GM21447 (cell line): ENCODE data around the gene CKAP4.

Experiments
- ATAC-seq: cut with Tn5 transposase; IDR thresholded peaks from one replicate; pipeline ENCODE4 v1.9.1; 2021; ENCODE audit not compliant: unreplicated experiment

The CKAP4 gene

DNA sequence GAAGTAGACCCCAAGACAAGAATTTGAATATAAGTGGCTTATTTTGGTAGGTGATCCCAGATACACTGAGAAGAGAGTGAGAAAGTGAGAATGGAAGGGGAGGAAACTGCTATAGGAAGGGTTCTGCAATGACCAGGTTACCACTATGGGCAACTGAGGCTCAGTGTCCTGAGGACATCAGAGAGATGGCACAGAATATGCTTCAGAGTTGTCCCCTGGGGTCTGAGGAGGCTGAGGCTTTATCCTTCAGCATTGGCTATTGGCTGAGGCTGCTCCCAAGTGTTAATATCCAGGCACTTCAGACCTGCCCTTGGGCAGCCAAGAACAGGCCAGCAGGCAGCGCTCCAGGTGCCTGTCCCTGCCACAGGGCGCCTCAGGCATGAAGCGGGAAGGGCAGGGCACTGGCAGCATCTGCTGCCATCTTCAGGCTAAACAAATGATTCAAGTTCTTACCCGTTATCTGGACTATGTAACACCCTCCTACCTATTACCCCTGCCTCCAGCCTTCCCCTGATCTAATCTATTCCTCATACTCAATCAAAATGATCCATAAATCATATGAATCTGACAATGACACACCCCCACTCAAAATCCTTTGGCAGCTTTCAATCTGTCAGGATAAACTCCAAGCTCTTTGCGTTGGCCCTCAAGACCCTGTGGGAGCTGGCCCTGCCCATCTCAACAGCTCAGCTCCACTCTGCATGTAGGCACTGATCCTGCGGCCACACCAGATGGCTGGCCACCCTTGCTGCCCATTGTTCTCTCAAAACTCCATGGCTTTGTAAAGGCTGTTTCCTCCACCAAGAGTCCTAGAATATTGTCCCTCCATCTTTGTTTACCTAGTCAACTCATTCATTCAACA is 42.4 kb downstream of the CKAP4 start:
- no peak for ATAC-seq

DNA sequence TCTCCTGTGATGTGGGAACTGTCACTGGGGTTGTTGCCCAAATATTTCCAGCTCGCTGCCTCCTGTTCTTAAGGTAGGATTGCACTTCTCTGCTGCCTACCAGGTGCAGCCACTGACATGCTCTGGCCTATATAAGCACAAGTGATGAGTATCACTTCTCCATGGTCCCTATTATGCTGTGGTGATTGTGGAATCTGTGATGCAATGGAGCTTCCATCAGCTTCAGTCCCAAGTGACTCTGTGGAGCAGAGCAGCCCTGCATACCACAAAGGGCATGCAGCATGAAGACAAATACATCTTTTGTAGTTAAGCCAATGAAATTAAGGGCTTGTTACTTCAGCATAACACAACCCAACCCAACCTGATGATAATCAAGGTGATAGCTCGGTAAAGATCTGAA is 43.5 kb downstream of the CKAP4 start:
- no peak for ATAC-seq

DNA sequence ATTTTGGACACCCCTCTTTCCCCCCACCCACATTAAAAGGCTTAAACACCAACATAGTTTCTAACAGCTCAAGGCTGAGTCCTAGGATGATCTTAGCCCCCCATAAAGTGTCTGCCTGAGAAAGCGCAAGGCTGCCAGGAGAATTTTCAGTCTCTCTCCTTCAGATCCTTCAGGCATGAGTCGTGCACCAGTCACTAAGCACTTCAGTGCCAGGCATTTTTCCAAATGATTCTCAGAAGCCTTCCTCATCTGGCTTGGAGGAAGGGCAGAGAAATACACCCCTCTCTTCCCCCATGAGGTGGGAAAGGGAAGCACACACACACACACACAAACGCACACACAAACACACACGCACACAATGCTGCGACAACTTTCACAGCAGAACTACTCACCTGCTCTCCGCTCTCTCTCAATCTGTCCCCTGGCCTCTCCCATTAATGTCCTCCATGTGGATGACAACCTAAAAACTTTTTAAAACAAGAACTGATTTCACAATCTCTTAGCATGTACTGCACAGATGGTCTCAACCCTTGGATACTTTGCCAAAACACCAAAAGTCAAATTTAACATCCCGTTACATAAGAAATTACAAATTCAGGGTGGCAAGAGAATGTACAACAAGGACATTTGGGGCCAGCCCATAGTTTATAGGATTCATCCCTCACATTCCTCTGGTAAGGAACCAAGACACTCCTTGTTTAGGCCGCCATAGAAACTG is 49.8 kb downstream of the CKAP4 start:
- ATAC-seq, result no peak

DNA sequence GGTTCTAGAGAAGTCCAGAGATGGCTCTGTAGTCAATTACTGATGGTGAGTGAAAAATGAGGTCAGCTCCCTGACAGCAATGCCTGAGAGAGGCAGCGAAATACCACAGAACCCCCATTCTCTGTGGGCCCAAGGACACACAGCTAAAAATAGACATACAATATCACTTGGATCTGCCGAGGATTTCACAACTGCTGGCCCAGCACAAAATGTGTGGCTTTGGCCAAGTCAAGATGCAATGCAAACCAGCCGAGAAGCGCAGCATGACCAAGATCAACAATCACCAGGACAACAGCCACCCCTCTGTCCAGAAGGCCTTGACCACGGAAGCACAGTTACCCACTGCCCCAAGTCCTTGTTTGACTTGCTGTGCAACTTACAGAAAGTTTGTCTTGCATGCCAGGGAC is 52.2 kb downstream of the CKAP4 start:
- no peak for ATAC-seq

DNA sequence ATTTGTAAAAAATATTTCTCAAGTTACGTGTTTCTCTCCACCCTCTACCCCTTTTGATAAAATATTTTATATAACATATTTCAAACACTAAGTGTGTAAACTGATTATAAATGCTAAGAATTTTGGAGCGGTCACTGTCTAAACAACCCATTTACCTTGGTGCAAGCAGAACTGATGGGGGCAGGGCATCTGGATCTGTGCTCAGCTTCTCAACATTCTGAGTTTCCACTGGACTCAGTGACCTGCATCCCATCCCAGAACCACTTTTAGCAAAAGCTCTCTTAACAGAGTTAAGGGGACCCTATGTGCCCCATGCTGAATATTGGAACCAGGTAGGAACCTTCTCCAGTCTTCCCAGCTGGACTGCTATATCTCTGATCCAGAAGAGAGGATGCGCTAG is 53.5 kb downstream of the CKAP4 start:
- no peak for ATAC-seq

DNA sequence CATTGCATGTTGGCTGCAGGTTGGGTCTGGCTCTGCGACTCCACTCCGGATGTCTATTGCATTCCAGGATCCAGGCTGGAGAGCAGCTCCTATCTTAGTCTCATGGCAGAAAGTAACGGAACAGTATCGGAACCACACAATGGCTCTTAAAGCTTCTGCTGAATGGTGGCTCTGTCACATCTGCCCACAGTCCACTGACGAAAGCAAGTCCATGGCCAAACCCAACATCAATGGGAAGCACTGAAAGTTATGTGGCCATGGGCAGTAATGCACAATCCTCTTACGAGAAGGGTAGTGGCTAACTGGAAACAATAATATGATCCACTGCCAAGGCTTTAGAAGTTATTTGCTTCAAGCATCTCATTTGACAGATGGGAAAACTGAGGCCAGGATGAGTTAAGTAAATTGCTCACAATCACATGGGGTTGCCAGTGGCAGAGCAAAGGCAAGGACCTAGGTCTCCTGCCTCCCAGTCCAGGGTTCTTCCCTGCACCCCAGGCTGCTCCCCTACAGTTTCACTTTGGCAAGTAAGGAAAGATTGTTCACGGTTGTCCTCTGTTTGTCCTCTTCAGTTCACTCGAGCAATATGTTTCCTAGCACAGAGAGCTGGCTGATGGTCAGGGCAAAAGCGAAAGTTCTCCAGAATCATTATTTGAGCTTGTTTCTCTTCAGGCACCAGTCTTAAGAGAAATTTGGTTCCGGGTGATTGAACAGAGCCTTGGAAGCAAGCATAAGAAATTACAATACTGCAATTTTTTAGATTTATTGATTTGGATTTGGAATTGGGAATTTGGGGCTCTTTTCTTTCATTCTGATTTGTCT is 54.2 kb downstream of the CKAP4 start:
- ATAC-seq, result no peak

DNA sequence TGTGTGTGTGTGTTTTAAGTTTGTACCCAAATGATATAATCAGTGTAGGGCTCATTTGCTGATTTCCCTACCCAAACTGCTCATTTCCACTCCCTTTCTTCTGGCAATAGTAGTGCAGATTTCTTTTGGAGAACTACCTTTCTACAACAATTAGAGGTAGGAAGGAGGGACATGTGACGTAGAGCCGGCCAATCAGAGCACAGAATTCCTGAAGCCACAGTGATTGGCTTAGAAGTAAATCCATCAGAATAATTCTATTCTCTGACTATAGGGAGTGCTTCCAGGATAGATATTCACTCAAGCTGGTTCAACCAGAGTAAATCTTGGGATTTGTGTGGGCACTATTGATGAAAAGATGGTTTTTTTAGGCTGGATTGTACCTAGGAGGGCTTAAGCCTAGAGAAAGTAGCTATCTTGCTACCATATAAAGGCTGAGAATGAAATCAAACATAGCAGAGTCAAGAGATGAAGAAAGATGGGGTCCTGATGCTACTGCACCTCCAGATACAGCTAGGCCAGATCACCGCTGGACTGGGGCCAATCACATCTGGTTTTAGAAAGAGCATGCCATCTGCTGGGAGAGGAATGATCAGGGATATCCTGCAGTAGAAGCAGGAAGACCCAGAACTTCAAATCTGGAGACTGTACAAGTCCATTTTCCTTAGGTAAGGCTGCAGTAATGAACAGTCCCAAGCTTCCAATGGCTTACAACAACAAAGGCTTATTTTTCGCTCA is 55.0 kb downstream of the CKAP4 start:
- no peak for ATAC-seq

DNA sequence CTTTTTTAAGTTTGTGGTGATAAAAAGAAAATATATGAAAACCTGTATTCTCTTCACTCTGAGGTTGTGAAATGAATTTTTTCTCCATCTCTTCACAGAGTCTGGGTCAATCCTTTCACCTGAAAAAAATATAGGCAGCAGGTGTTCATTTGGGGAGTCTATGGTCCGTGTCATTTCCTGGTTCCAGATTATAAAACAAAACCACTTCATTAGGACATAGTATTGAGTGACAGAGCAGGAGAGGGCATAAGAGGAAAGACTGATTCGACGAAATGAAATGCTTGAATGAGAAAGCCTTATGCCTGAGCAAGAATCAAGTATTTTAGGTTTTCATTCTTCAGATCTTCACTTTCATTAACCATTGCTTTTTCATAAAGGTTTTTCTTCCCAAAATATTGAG is 57.2 kb downstream of the CKAP4 start:
- no peak for ATAC-seq

DNA sequence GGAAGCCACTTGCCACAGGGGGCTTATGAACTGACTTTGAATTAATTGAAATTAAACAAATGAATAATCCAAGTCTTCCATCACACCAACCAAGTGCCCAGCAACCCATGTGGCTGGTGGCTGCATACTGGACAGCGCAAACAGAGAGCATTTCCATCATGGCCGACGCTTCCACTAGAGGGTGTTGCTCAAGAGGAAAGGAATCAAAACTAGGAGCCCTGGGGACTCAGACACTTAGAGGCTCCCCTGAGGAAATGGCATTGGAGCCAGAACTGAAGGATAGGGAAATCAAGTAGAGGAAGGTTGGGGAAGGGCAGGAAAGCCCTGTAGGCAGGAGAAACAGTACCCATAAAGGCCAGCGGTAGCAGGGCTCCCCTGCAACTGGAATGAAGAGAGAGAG is 58.5 kb downstream of the CKAP4 start:
- ATAC-seq, result no peak

DNA sequence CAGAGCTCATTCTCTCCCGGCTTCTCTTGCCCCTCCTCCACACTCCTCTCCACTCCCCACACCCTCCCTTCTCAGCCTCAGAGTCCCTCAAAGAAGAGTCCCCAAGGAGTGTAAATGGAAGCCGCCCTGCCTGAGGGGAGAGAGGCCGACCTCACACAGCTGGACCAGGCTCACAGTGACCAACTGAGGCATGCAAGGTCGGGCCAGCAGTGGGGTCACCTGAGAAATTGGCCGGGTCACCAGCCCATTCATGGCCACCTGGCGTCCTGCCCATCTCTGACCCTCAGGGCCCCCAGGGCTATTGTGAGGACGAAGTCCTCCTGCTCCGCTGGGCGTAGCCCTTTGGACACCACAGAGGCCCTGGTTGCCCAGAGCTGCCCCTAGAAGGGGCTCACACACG is 59.6 kb downstream of the CKAP4 start:
- no peak for ATAC-seq
